H9 (cell line): ENCODE results near the gene FARP1. TPM values are rescaled to one million over a fixed set of nuclear protein-coding genes. Genes with fewer than 3 reads are reported as not detected.

ENCODE experiments used
- DNase-seq: peaks from one replicate; pipeline ENCODE4 v3.0.0-alpha.2; 2017
- H2AFZ ChIP-seq: one replicate; pipeline ENCODE4 v1.6.1; 2013; ENCODE audit warnings: mild to moderate bottlenecking, low read length, control low read depth, moderate library complexity
- H2AK5ac ChIP-seq: 2 replicates; pipeline ENCODE4 v1.6.1; 2013; ENCODE audit warnings: low read length, control low read depth, mixed read lengths; ENCODE audit not compliant: insufficient read length
- H2BK120ac ChIP-seq: one replicate; pipeline ENCODE4 v1.6.1; 2013; ENCODE audit warnings: low read depth, mild to moderate bottlenecking, low read length, control low read depth, inconsistent platforms; ENCODE audit not compliant: poor library complexity, severe bottlenecking
- H2BK12ac ChIP-seq: 2 replicates; pipeline ENCODE4 v1.6.1; 2013; ENCODE audit warnings: low read length, control low read depth, mixed read lengths, low read depth; ENCODE audit not compliant: insufficient read length
- H2BK15ac ChIP-seq: 2 replicates; pipeline ENCODE4 v1.6.1; 2013; ENCODE audit warnings: low read depth, low read length, control low read depth
- H2BK20ac ChIP-seq: one replicate; pipeline ENCODE4 v1.6.1; 2013; ENCODE audit warnings: low read depth, mild to moderate bottlenecking, low read length, control low read depth, inconsistent platforms; ENCODE audit not compliant: poor library complexity, severe bottlenecking
- H2BK5ac ChIP-seq: 2 replicates; pipeline ENCODE4 v1.6.1; 2013; ENCODE audit warnings: low read length, control low read depth, mixed read lengths; ENCODE audit not compliant: insufficient read length
- H3K14ac ChIP-seq: 2 replicates; pipeline ENCODE4 v1.6.1; 2013; ENCODE audit warnings: low read length, control low read depth; ENCODE audit not compliant: insufficient read depth
- H3K18ac ChIP-seq: 2 replicates; pipeline ENCODE4 v1.6.1; 2013; ENCODE audit warnings: low read depth, mild to moderate bottlenecking, mixed read lengths, low read length, control low read depth; ENCODE audit not compliant: insufficient read length
- H3K23ac ChIP-seq: 2 replicates; pipeline ENCODE4 v1.6.1; 2013; ENCODE audit warnings: low read length, control low read depth, mixed read lengths, low read depth; ENCODE audit not compliant: insufficient read length
- H3K23me2 ChIP-seq: 2 replicates; pipeline ENCODE4 v1.6.1; 2013; ENCODE audit warnings: low read depth, mild to moderate bottlenecking, mixed read lengths, low read length, control low read depth; ENCODE audit not compliant: insufficient read length, poor library complexity, severe bottlenecking
- H3K27ac ChIP-seq: 2 replicates; pipeline ENCODE4 v1.5.1; 2013; ENCODE audit warnings: low read length, control low read depth, mixed read lengths, low read depth; ENCODE audit not compliant: insufficient read length
- H3K27me3 ChIP-seq: 2 replicates; pipeline ENCODE4 v1.6.1; 2013; ENCODE audit warnings: low read length, control low read depth, inconsistent platforms; ENCODE audit not compliant: insufficient read depth
- H3K4ac ChIP-seq: 2 replicates; pipeline ENCODE4 v1.6.1; 2013; ENCODE audit warnings: low read depth, mild to moderate bottlenecking, control low read depth, inconsistent platforms, low read length, moderate library complexity
- H3K4me1 ChIP-seq: 2 replicates; pipeline ENCODE4 v1.6.1; 2013; ENCODE audit warnings: low read length, control low read depth, inconsistent platforms; ENCODE audit not compliant: insufficient read depth
- H3K4me2 ChIP-seq: 2 replicates; pipeline ENCODE4 v1.6.1; 2013; ENCODE audit warnings: low read length, control low read depth, mixed read lengths; ENCODE audit not compliant: insufficient read length, insufficient read depth
- H3K56ac ChIP-seq: 2 replicates; pipeline ENCODE4 v1.6.1; 2013; ENCODE audit warnings: low read depth, mild to moderate bottlenecking, mixed read lengths, low read length, control low read depth; ENCODE audit not compliant: insufficient read length
- H3K79me1 ChIP-seq: 2 replicates; pipeline ENCODE4 v1.6.1; 2013; ENCODE audit warnings: low read depth, mild to moderate bottlenecking, moderate library complexity, low read length, control low read depth, inconsistent platforms; ENCODE audit not compliant: insufficient read depth, poor library complexity, severe bottlenecking
- H3K79me2 ChIP-seq: 2 replicates; pipeline ENCODE4 v1.6.1; 2013; ENCODE audit warnings: low read length, control low read depth, inconsistent platforms; ENCODE audit not compliant: insufficient read depth
- H3K9ac ChIP-seq: 2 replicates; pipeline ENCODE4 v1.6.1; 2013; ENCODE audit warnings: low read length, control low read depth, mixed read lengths; ENCODE audit not compliant: insufficient read length; ENCODE audit errors: extremely low read depth
- H3K9me3 ChIP-seq: one replicate; pipeline ENCODE4 v1.6.1; 2013; ENCODE audit warnings: low read depth, low read length, inconsistent platforms; ENCODE audit not compliant: control insufficient read depth
- H3T11ph ChIP-seq: one replicate; pipeline ENCODE4 v1.6.1; 2013; ENCODE audit warnings: mild to moderate bottlenecking, low read length, control low read depth, inconsistent platforms
- H4K20me1 ChIP-seq: one replicate; pipeline ENCODE4 v1.6.1; 2013; ENCODE audit not compliant: control insufficient read depth, insufficient read length, insufficient read depth
- H4K5ac ChIP-seq: 2 replicates; pipeline ENCODE4 v1.6.1; 2013; ENCODE audit warnings: low read depth, mild to moderate bottlenecking, mixed read lengths, low read length, control low read depth; ENCODE audit not compliant: insufficient read length
- H4K8ac ChIP-seq: replicated peaks from 2 replicates; pipeline ENCODE4 v1.6.1; 2013; ENCODE audit warnings: low read length, control low read depth, mixed read lengths, low read depth; ENCODE audit not compliant: insufficient read length
- H4K91ac ChIP-seq: 2 replicates; pipeline ENCODE4 v1.6.1; 2013; ENCODE audit warnings: low read depth, mild to moderate bottlenecking, moderate library complexity, mixed read lengths, low read length, control low read depth; ENCODE audit not compliant: insufficient read length
- H3K27ac Mint-ChIP-seq, 3 experiments: 2 replicates in 2 of 3; 3 replicates in 1 of 3; pipeline ENCODE4 v1.8.0; 2020 to 2021; ENCODE audit warnings: mixed read lengths in 3 of 3, mild to moderate bottlenecking in 1 of 3, moderate library complexity in 1 of 3
- H3K27me3 Mint-ChIP-seq: 2 replicates; pipeline ENCODE4 v1.8.0; 2021; ENCODE audit warnings: low read depth, mild to moderate bottlenecking, moderate library complexity, mixed read lengths
- H3K36me3 Mint-ChIP-seq, 3 experiments: 2 replicates in 2 of 3; 3 replicates in 1 of 3; pipeline ENCODE4 v1.8.0; 2020 to 2021; ENCODE audit warnings: low read depth in 3 of 3, mixed read lengths in 3 of 3; ENCODE audit not compliant: insufficient read depth in 1 of 3
- H3K4me1 Mint-ChIP-seq, 2 experiments: 2 replicates each; pipeline ENCODE4 v1.8.0; 2020; ENCODE audit warnings: mixed read lengths in 2 of 2
- H3K4me3 Mint-ChIP-seq, 2 experiments: 2 replicates in 1 of 2; 3 replicates in 1 of 2; pipeline ENCODE4 v1.8.0; 2020 to 2021; ENCODE audit warnings: mild to moderate bottlenecking in 2 of 2, mixed read lengths in 2 of 2, moderate library complexity in 1 of 2
- H3K9me3 Mint-ChIP-seq, 2 experiments: 2 replicates in 1 of 2; 3 replicates in 1 of 2; pipeline ENCODE4 v1.8.0; 2020; ENCODE audit warnings: mild to moderate bottlenecking in 2 of 2, mixed read lengths in 2 of 2, moderate library complexity in 1 of 2
- CTCF ChIP-seq: fragments of 200-600 bp; sonication (generic); conservative IDR thresholded peaks from 3 replicates; pipeline ENCODE4 v1.8.0; 2021; ENCODE audit warnings: antibody characterized with exemption, mild to moderate bottlenecking
- WGBS: extraction: QIAGEN DNeasy Blood & Tissue Kit; methylation state at CpG from one replicate; pipeline ENCODE4 v1.1.7; 2013; ENCODE audit warnings: missing lambda C conversion rate, low lambda C conversion rate, mixed read lengths; ENCODE audit not compliant: insufficient read length; ENCODE audit errors: extremely low coverage; 5-methylcytosine and 5-hydroxymethylcytosine counted together
- total RNA-seq: library from RNA; stranded (reverse); gene quantifications from 2 replicates; pipeline ENCODE4 v1.2.1, GENCODE V29; 2021

Gene FARP1
- total RNA-seq, 1 experiment from 2014 or later = 95.9 TPM

- Histone ChIP-seq H2BK5ac (no peak overlapping the region), H3K23ac (no peak overlapping the region)
- H3K9me3 Mint-ChIP-seq = no peaks in the 10 kb centered on the region
Observed at GRCh38 chr13:98241976-98242375, 99.1 kb downstream of the FARP1 start.

More at GRCh38 chr13:98241976-98242375, 99.1 kb downstream of the FARP1 start:
- Histone ChIP-seq H3K9ac (no peak overlapping the region), H3K79me1 (peaks cover 2% of the 10 kb centered on the region), H4K8ac (no peak overlapping the region), H3K27me3 (no peaks in the 10 kb centered on the region), H2BK20ac (no peak overlapping the region), H3K4me2 (no peak overlapping the region), H3K4ac (no peak overlapping the region), H3K79me2 (peaks cover 4% of the 10 kb centered on the region; the same call in 1 of the 2 replicates), H3K4me1 (peaks cover 9% of the 10 kb centered on the region; the same call in 1 of the 2 replicates), H2BK12ac (no peak overlapping the region), H2AFZ (no peak overlapping the region), H4K5ac (no peak overlapping the region), H3K27ac (no peak overlapping the region), H2BK120ac (no peak overlapping the region), H3T11ph (no peak overlapping the region), H3K14ac (no peak overlapping the region), H3K9me3 (no peaks in the 10 kb centered on the region), H3K23me2 (no peaks in the 10 kb centered on the region), H4K91ac (no peak overlapping the region), H2AK5ac (no peak overlapping the region), H3K56ac (no peak overlapping the region), H2BK15ac (no peak overlapping the region), H4K20me1 (no peaks in the 10 kb centered on the region), H3K18ac (no peak overlapping the region)
- no peak for TF ChIP-seq CTCF
- no peaks in the 10 kb centered on the region for H3K27me3 Mint-ChIP-seq
- DNase-seq = no peak
- WGBS = no CpG with 5 or more reads among the region's 7 CpGs
- H3K4me3 Mint-ChIP-seq = no peak overlapping the region
- H3K36me3 Mint-ChIP-seq = peaks cover 0 to 10% (median 10%) of the 10 kb centered on the region in 3 experiments; a peak in 4 of 7 replicates
- H3K4me1 Mint-ChIP-seq = peaks cover 34 to 37% of the 10 kb centered on the region in 2 experiments
- H3K27ac Mint-ChIP-seq = no peak overlapping the region
